Astrocyte of the cerebellum (primary cell): ENCODE results near the gene IRF2.

Source experiments
- DNase-seq: peaks from one replicate; pipeline ENCODE4 v3.0.0-alpha.2; 2011; ENCODE audit warnings: low read depth
- H3K4me3 ChIP-seq: 2 replicates; pipeline ENCODE4 v1.5.1; 2011; ENCODE audit warnings: mild to moderate bottlenecking, low read depth, low read length, moderate library complexity
- CTCF ChIP-seq: IDR thresholded peaks from 2 replicates; pipeline ENCODE4 v1.5.1; 2012; ENCODE audit warnings: low read length, low read depth, moderate library complexity, mild to moderate bottlenecking; ENCODE audit errors: missing control alignments
- in situ Hi-C: cut with HindIII; loops from 2 replicates; pipeline ENCODE4 v1.10.0; 2017; ENCODE audit warnings: low sequenced_read_pairs

IRF2 gene

GRCh38 chr4:184368731-184369130, 105.6 kb downstream of the IRF2 start:
- no peak overlapping the region for H3K4me3 ChIP-seq
- TF ChIP-seq CTCF: no peak
- in situ Hi-C loops: no loop called here
- DNase-seq: no peak

- no peak overlapping the region for H3K4me3 ChIP-seq
- no peak for TF ChIP-seq CTCF
- no peak for DNase-seq
- in situ Hi-C loops: no loop called here
These were observed 106.1 kb downstream of the IRF2 start for GRCh38 chr4:184368290-184368689.

- H3K4me3 ChIP-seq: no peak overlapping the region
- TF ChIP-seq CTCF: no peak
- no peak for DNase-seq
- in situ Hi-C loops: no loop called here
These were observed 110.0 kb downstream of the IRF2 start for GRCh38 chr4:184364100-184364921.

- DNase-seq: no peak
- in situ Hi-C loops: no loop called here
- TF ChIP-seq CTCF: no peak
These were observed 111.1 kb downstream of the IRF2 start for GRCh38 chr4:184363258-184363657.

GRCh38 chr4:184362396-184362795, 112.0 kb downstream of the IRF2 start:
- no peak for TF ChIP-seq CTCF
- DNase-seq: no peak
- in situ Hi-C loops: no loop called here
- H3K4me3 ChIP-seq: no peak overlapping the region

More at GRCh38 chr4:184363258-184363657, 111.1 kb downstream of the IRF2 start:
- no peak overlapping the region for H3K4me3 ChIP-seq

GRCh38 chr4:184361443-184361842, 112.9 kb downstream of the IRF2 start:
- H3K4me3 ChIP-seq: no peak overlapping the region
- DNase-seq: no peak
- TF ChIP-seq CTCF: no peak
- in situ Hi-C loops: no loop called here

GRCh38 chr4:184359888-184360287, 114.5 kb downstream of the IRF2 start:
- H3K4me3 ChIP-seq: no peak overlapping the region
- TF ChIP-seq CTCF: no peak
- in situ Hi-C loops: no loop called here
- no peak for DNase-seq
